Muscle layer of duodenum (tissue), 2 donors: Measurements from ENCODE around the gene ARMC9.

Source experiments
- H3K27ac ChIP-seq: one replicate; pipeline ENCODE4 v1.7.0; 2013; ENCODE audit warnings: mild to moderate bottlenecking, low read length
- H3K27me3 ChIP-seq: one replicate; pipeline ENCODE4 v1.7.0; 2013; ENCODE audit warnings: low read depth, mild to moderate bottlenecking, control low read depth, low read length
- H3K36me3 ChIP-seq, 2 donors: one replicate each; pipeline ENCODE4 v1.7.0; 2013; ENCODE audit warnings: low read length in 2 of 2, control low read depth in 1 of 2, mild to moderate bottlenecking in 1 of 2; ENCODE audit not compliant: insufficient read depth in 2 of 2, control insufficient read depth in 1 of 2
- H3K4me1 ChIP-seq, 2 donors: one replicate each; pipeline ENCODE4 v1.7.0; 2013; ENCODE audit warnings: low read length in 2 of 2, mild to moderate bottlenecking in 2 of 2, control low read depth in 1 of 2, moderate library complexity in 1 of 2; ENCODE audit not compliant: insufficient read depth in 2 of 2, control insufficient read depth in 1 of 2
- H3K4me3 ChIP-seq, 2 donors: one replicate each; pipeline ENCODE4 v1.7.0; 2013; ENCODE audit warnings: low read length in 2 of 2, low read depth in 1 of 2, mild to moderate bottlenecking in 1 of 2
- H3K9me3 ChIP-seq, 2 donors: one replicate each; pipeline ENCODE4 v1.7.0; 2013; ENCODE audit warnings: low read length in 2 of 2, control low read depth in 1 of 2, mild to moderate bottlenecking in 1 of 2; ENCODE audit not compliant: control insufficient read depth in 1 of 2
- donor health status: healthy.

ARMC9 gene

GRCh38 chr2:231388725-231389346, 190.4 kb downstream of the ARMC9 start:
- H3K27me3 ChIP-seq, result no peaks in the 10 kb centered on the region
- no peaks in the 10 kb centered on the region for H3K9me3 ChIP-seq

DNA sequence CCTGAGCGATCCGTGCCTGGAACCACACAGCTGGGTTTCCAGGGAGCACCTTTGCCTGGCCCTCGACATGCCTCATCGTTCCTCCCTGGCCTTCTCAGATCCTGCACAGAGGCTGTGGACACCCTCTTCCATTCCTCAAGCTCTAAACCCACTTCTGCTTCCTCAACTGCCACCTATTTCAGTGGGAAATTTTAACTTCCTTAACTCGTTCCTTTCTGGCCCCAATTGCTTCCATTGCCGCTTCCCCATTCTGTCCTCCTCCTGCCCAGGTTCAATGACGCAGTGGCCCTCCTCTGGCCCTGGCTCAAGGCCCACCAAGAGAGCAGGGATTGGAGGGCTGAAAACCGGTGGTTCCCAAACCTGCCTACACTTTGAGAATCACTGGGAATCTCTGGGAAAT, 192.2 kb downstream of the ARMC9 start:
- H3K27ac ChIP-seq, result no peak overlapping the region

More at GRCh38 chr2:231388725-231389346, 190.4 kb downstream of the ARMC9 start:
- no peaks in the 10 kb centered on the region for H3K36me3 ChIP-seq
- H3K27ac ChIP-seq, result no peak overlapping the region
- peaks cover 0 to 9% of the 10 kb centered on the region in 2 donors for H3K4me1 ChIP-seq
- no peak overlapping the region for H3K4me3 ChIP-seq

GRCh38 chr2:231391981-231392380, 193.6 kb downstream of the ARMC9 start:
- Histone ChIP-seq H3K4me1 (peaks cover 0 to 15% of the 10 kb centered on the region in 2 donors), H3K4me3 (no peak overlapping the region), H3K9me3 (no peaks in the 10 kb centered on the region), H3K27ac (no peak overlapping the region), H3K27me3 (peaks cover 3% of the 10 kb centered on the region), H3K36me3 (no peaks in the 10 kb centered on the region)

More for the DNA sequence above, 192.2 kb downstream of the ARMC9 start:
- Histone ChIP-seq H3K36me3 (no peaks in the 10 kb centered on the region), H3K4me1 (peaks cover 0 to 15% of the 10 kb centered on the region in 2 donors), H3K9me3 (no peaks in the 10 kb centered on the region), H3K27me3 (no peaks in the 10 kb centered on the region), H3K4me3 (no peak overlapping the region)

DNA sequence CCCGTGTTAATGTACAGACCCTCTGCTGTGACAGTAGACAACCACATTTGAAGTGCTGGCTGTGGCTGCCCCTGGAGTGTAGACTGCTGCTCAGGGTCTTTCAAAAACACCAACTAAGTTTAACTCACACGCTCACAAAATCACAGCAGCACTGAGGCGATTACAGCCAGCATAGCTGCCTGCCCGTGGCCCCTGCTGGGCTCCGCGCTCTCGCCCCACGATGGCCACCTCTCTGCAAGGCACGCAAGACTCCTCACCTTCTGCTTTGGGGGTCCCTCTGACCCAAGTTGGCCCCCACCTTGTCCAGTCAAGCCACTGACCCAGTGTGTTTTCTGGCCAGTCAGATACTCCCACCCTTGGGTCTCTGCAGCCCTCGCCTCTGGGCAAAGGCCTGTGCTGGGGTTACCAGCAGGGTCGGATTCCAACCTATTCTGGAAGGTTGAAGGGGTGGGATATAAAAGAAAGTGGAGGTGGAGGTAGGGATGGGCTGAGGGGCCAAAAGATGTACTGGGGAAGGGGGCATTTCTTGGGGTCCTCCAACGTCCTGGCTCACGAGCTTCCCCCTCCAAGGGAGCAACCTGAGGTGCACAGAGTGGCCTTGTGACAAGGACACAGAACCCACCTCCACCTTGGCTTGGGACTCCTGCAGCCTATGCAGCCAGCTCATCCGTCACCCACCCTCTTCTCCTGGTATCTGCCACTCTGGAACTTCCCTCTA, 194.2 kb downstream of the ARMC9 start:
- peaks cover 0 to 15% of the 10 kb centered on the region in 2 donors for H3K4me1 ChIP-seq
- H3K27me3 ChIP-seq, result peaks cover 3% of the 10 kb centered on the region
- no peak overlapping the region for H3K27ac ChIP-seq
- no peaks in the 10 kb centered on the region for H3K36me3 ChIP-seq
- H3K4me3 ChIP-seq, result no peak overlapping the region
- no peaks in the 10 kb centered on the region for H3K9me3 ChIP-seq

DNA sequence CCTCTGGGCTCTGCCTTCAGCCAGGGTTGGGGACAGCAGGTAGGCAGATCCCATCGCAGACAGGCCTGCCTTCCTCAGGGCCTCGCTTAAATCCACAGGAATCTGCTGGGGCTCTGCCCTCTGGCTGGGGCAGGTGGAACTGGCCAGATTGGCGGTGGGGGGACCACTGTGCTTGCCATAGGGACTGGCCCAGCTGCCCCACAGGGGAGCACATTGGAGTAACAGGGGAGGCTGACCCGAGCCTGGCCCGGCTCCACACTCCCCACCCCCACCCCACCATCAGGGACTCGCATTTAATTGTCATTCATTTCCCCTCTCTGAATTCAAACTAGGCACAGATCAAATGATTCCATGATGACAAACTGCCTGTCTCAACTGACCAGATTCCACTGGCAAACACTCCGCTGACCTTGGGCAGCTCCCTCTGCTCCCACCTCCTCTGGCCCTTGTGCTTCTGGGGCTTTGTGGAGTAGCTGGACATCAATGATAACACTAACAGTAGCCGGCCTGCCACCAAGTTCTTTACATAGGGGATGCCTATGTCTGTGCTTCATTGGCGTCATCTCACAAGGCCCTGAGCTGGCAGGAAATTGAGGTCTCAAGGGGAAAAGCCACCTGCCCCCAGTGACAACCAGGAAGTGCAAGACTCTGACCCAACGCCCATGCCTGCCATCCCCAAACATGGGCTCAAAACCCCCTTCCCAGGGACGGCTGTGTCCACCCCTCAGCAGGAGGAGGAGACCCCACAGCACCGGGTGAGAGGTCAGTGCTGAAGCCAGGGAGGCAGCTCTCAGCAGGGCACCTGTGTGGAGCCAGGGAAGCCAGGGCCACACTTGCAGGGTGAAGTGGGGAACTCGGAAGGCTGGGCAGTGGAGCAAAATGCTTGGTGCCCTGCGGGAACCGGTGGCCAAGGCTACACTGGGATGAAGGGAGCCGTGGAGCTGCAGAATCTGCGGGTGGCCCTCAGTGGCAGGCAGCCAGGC, 195.0 kb downstream of the ARMC9 start:
- Histone ChIP-seq H3K27me3 (peaks cover 3% of the 10 kb centered on the region), H3K27ac (no peak overlapping the region), H3K4me1 (peaks cover 0 to 10% of the 10 kb centered on the region in 2 donors), H3K36me3 (no peaks in the 10 kb centered on the region), H3K4me3 (no peak overlapping the region), H3K9me3 (no peaks in the 10 kb centered on the region)

DNA sequence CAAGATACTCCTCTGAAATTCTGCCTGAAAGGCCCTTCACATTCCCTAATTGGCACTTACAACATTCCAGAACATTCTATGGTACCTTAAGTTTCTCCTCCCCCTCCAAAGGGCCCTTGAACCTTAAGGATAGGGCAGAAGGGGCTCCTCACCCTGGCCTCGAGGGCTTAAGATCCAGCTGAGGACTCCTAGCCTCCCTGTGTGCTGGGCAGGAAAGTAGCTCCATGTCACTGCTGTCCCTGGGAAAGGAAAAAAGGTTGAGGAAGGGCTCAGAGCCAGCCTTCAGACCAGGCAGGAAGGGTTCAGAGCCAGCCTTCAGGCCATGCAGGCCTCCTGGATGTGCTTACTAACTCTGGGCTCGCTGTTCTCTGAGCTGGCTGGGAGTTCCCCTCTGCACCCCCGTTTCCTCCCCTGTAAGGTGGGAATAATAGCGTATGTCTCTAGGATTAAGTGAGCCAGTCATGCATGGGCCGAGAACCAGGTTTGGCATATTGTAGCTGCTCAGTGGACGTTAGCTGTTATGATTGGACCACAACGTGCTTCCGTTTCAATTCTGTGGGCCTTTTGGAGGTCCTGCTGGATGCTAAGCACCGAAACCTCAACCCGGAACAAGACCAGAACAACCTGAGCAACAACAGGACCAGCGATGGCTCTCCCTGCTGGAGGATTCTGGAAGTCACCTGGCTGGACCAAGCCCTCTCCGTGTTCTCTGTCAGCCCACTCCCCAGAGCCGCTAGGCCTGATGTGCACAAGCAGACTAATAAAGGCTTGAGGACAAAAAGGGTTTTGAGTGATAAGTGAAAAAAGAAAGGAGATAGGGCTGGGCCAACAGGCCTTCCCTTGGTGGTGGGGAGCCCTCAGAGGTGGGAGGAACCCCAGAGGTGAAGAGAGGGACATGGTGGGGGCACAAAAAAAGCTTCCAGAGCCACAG, 196.0 kb downstream of the ARMC9 start:
- Histone ChIP-seq H3K4me1 (peaks cover 0 to 10% of the 10 kb centered on the region in 2 donors), H3K27me3 (peaks cover 3% of the 10 kb centered on the region), H3K36me3 (no peaks in the 10 kb centered on the region), H3K9me3 (no peaks in the 10 kb centered on the region), H3K27ac (no peak overlapping the region), H3K4me3 (peak overlapping the region in 1 of 2 donors; percentile 56)

GRCh38 chr2:231395188-231396057, 197.0 kb downstream of the ARMC9 start, which contains the start of gene B3GNT7:
Gene B3GNT7 (plus strand): TSS chr2:231395710. CDS start chr2:231395804, 94 bp downstream.
- H3K4me3 ChIP-seq, result peak within 1 kb of the TSS; percentile 48 to 56
- peak within 1 kb of the TSS; percentile 60 for H3K27ac ChIP-seq
- no peaks in the 10 kb centered on the region for H3K36me3 ChIP-seq
- peaks cover 5 to 18% of the 10 kb centered on the region in 2 donors for H3K4me1 ChIP-seq
- H3K27me3 ChIP-seq, result peaks cover 3% of the 10 kb centered on the region
- H3K9me3 ChIP-seq, result no peaks in the 10 kb centered on the region

GRCh38 chr2:231396058-231396821, 197.8 kb downstream of the ARMC9 start:
- Histone ChIP-seq H3K36me3 (no peaks in the 10 kb centered on the region), H3K27ac (peak overlapping the region; percentile 60)

More at GRCh38 chr2:231396058-231396821, 197.8 kb downstream of the ARMC9 start:
- peaks cover 3% of the 10 kb centered on the region for H3K27me3 ChIP-seq
- no peaks in the 10 kb centered on the region for H3K9me3 ChIP-seq
- peak overlapping the region; percentile 48 to 49 for H3K4me3 ChIP-seq
- peaks cover 6 to 18% of the 10 kb centered on the region in 2 donors for H3K4me1 ChIP-seq
